GM18499 (cell line): ENCODE measurements around the gene DGCR8.

Source experiments
- ATAC-seq: cut with Tn5 transposase; IDR thresholded peaks from one replicate; pipeline ENCODE4 v1.9.1; 2021; ENCODE audit warnings: moderate number of reproducible peaks; ENCODE audit not compliant: insufficient read depth, unreplicated experiment

The DGCR8 gene

GRCh38 chr22:20133930-20134549 is 54.0 kb downstream of the DGCR8 start:
- no peak for ATAC-seq

GRCh38 chr22:20135265-20135664 is 55.2 kb downstream of the DGCR8 start:
- no peak for ATAC-seq

DNA sequence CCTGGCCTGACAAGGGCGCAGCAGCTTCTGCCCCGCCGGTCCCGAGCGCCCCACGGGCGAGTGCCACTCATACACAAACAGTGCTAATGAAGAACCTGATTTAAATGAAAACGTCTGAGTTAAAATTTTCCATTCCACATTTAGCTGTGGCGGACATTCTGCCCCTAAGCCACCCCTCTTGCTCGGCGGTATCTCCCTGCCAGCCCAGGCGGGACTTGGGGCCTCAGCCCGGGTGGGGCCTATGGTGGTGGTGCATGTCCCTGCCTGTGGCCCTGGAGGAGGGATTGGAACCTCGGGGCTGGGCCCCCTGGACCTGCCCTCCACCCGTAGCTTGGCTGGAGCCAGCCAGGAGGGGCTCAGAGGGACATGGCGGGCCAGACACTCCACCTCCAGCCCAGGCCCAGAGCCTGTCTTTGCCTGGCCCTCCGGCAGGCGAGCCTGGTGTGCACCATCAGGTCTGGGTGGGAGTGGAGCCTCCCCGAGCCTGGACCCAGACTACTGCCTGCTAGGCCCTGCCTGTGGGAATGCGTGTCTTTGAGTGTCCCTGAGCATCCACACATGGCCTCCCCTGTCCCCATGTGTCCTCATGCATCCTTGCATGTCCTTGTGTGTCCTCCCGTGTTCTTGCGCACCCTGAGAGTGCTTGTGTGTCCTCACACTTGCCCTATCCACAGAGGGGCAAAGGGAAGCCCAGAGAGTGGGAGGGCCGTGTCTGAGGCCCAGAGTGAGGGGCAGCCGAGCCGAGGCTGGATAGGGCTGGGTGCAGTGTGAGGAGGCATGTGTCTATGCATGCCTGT is 56.0 kb downstream of the DGCR8 start:
- no peak for ATAC-seq

DNA sequence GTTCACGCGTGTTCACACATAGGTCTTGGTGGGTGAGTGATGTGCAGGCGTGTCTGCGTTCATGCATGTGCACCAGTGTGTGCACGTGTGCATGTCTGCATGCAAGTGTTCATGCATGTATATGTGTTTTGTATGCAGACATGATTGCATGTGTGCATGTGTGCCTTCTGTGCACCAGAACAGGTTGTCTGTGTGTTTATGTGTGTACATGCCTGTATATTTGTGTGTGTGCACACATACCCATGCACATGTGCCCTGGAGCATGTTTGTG is 56.5 kb downstream of the DGCR8 start:
- no peak for ATAC-seq

DNA sequence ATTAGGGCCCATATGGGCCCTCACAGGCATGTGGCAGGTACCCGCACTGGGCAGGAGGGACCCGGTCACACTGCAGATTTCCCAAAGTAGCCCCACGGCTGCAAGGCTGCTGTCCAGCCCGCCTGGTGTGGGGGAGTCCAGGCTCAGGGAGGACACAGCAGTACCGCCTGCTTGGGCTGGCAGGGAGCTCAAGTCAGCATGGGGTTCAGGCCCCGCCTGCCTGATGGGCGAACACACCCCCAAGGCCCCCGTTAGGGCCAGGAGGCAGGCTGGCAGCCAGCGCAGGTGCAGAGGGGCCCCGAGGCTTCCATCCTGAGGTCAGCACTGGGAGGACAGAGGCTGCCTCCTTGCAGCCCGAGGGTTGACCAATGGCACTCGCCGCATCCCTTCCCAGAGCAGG is 57.1 kb downstream of the DGCR8 start:
- ATAC-seq, result no peak

DNA sequence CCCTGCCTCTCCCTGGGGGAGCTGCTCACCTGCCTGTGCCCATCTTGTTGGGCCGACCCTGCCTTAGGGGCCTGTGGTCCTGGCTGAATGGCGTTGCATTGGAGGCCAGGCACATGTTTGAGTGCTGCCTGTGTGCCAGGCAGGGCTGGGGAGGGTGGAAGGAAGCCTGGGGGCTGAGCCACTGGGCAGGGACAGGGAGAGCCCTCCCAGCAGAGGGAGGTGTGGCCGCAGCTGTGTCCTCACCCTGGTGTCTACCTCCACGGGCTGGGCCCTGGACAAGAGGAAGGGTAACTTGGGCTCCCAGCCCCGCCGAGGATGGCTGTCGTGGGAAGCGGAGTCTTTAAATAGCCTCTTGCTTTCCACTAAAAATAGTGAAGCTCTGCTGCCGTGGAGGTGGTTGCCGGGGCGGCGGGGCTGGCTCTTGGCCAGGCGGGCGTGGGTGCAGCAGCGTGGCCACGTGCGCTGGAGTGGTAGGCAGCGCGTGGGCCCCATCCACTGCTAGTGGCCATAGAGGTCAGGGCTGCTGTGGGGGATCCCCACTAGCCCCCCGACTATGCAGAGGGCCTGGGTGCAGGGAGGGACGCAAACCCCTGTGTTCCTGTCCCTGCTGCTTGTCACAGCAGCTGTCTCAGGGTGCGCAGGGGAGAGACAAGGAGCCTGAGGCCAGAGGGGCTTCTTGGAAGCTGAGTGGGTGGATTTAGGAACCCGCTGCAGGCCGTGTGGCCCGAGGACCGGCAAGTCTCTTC is 57.8 kb downstream of the DGCR8 start:
- no peak for ATAC-seq

DNA sequence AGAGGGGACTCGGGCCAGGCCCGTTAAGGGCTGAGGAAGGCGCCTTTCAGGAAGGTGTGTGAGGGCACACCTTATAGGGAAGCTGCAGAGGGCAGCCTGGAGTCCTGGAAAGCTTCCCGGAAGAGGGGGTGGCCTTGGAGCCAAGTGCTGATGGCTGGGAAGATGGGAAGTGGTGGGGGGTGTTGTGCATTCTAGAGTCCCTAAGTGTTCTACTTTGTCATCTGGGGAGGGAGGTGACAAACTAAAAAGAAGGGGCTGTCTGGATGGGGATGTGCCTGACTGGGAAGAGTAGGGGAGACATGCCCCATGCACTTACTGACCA is 58.3 kb downstream of the DGCR8 start:
- ATAC-seq, result no peak

- no peak for ATAC-seq
These were observed 58.8 kb downstream of the DGCR8 start for GRCh38 chr22:20138868-20139267.

DNA sequence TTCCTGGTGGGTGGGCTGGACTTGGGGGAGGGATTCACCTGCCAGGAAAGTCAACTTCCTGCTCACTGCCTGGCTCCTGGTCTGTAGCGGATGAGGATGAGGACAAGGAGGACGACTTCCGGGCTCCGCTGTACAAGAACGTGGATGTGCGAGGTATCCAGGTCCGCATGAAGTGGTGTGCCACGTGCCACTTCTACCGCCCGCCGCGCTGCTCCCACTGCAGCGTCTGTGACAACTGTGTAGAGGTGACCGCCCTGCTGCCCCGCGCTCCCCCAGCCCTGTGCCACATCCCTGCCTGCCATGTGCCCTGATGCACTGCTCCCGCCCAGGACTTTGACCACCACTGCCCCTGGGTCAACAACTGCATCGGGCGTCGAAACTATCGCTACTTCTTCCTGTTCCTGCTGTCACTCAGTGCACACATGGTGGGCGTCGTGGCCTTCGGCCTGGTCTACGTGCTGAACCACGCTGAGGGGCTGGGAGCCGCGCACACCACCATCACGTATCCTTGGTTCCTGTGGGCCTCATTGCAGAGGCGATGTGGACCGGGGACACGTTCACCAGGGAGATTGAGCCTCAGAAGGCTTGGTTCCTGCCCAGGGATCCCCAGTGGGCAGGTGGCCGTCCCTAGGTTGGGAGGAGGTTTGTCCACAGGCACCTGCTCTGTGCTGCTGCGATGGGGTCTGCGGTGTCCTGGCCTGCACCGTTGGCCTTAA is 59.5 kb downstream of the DGCR8 start:
- ATAC-seq, result no peak

DNA sequence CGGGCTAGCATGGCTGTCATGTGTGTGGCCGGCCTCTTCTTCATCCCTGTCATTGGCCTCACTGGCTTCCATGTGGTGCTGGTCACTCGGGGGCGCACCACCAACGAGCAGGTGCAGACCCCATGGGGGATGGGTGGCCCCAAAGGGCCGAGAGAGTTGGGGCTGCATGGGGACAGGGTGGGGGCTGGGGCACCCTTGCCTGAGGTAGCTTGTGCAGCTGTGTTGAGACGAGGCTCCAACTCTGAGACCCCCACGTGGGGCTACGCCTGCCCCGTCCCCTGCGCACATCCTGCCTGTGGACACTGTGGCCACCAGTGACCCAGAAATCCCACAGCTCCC is 60.0 kb downstream of the DGCR8 start:
- ATAC-seq, result no peak

- no peak for ATAC-seq
These were observed 60.5 kb downstream of the DGCR8 start for GRCh38 chr22:20140521-20140964.

DNA sequence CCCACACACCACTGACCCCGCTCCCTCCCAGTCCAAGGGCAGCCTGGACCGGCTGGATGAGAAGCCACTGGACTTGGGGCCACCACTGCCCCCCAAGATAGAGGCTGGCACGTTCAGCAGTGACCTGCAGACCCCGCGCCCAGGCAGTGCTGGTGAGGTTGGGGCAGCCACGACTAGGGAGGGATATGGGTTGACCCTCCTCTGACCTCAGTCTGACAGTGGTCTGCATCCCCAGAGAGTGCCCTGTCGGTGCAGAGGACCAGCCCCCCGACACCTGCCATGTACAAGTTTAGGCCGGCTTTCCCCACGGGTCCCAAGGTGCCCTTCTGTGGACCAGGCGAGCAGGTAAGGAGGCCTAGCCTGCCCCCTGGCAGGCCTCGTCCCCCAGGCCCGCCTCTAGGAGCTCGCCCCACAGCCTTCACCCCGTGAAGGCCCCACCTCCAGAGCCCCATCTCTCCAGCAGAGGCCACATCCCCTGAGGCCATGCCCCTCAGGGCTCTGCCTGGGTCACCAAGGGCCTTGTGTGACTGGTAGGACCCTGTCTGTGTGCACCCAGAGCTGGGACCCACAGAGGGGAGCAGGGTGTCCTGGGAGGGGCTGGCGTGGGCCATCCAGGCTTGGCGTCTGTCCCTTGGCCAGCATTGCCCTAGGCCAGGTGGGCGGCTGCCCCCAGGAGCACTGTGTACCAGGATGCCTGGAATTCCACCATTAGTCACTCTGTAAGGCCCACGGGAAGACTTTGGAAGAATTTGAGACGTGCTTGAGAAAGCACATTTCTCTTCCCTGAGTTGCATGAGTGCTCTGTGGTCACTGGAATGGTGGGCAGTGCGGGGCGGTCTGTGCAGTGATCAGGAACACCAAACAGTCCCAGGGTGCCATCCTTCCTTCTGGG is 61.4 kb downstream of the DGCR8 start:
- ATAC-seq, result no peak

DNA sequence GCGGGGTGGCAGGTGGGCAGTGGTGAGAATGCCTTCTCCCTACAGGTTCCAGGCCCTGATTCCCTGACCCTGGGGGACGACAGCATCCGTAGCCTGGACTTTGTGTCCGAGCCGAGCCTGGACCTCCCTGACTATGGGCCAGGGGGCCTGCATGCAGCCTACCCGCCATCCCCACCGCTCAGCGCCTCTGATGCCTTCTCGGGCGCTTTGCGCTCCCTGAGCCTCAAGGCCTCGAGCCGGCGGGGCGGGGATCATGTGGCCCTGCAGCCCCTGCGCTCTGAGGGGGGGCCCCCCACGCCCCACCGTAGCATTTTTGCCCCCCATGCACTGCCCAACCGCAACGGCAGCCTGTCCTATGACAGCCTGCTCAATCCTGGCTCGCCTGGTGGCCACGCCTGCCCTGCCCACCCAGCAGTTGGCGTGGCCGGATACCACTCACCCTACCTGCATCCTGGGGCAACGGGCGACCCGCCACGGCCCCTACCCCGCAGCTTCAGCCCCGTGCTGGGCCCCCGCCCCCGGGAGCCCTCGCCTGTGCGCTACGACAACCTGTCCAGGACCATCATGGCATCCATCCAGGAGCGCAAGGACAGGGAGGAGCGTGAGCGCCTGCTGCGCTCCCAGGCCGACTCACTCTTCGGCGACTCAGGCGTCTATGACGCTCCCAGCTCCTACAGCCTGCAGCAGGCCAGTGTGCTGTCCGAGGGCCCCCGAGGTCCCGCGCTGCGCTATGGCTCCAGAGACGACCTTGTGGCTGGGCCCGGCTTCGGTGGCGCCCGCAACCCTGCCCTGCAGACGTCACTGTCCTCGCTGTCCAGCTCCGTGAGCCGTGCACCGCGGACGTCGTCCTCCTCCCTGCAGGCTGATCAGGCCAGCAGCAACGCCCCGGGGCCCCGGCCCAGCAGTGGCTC is 62.9 kb downstream of the DGCR8 start:
- ATAC-seq, result no peak

DNA sequence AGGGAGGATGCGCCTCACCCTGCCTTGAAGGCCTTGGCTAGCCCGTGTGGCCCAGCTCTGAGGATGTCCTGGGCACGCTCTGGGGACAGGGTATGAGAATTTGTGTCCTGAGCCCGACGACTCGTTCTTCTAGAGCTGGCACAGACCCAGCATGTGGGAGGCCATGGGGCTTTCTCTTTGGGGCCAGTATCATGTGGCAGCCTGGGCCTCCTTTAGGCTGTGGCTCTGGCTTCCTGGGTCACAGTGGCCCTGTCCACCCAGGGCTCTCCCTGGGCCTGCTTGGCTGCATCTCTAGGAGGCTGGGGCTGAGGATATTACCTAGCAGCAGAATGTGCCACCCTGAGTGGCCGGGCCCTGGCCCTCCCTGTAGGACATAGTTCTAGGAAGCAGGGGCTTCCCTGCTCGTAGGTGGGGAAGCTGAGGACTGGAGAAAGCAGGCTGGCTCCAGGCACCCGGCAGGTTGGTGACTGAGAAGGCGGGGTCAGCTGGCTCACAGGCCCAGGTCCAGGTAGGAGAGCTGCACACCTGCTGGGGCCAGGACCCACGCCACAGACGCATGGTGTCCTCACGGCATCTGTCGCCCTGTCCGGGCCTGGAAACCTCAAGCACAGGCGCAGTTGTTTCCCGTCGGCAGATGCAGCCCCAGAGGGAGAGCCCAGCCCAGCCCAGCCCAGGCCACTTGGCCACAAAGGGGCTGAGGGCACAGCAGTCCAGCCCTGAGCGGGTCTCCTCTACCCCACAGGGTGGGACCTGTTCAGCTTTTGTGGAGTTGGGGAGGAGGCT is 64.0 kb downstream of the DGCR8 start:
- ATAC-seq, result no peak

- ATAC-seq, result no peak
These were observed 65.3 kb downstream of the DGCR8 start for GRCh38 chr22:20145206-20145831.

GRCh38 chr22:20145832-20146223 is 65.8 kb downstream of the DGCR8 start:
- no peak for ATAC-seq

- ATAC-seq, result no peak
These were observed 66.7 kb downstream of the DGCR8 start for GRCh38 chr22:20146777-20147176.
